GM21515 (cell line): ENCODE measurements around the gene PPP3CA.
"Not testable (repeated sequence)": the region's sequence is repeated elsewhere in the genome, so short reads cannot be mapped to it uniquely, and the experiment has no call there.

ENCODE experiments used
- ATAC-seq: cut with Tn5 transposase; IDR thresholded peaks from one replicate; pipeline ENCODE4 v1.9.1; 2021; ENCODE audit not compliant: unreplicated experiment

The PPP3CA gene

DNA sequence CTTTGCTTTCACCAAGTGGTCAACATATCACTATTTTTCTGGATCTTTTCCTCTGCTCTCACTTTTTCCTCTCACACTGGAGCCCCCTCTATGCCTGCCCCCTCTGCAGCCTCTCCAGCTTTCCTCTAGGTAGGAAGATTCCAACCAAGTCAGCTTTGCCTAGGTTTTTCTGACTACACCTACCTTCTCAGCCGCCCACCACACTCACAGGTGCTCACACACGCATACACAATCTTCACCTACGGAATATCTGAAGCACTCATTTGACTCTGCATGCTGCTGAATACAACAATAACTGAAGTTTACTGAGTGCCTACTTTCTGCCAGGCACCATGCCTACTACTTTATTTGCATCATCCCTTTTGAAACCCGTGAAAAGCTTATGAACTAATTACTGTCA lies 328.0 kb downstream of the PPP3CA start:
- ATAC-seq: no peak

DNA sequence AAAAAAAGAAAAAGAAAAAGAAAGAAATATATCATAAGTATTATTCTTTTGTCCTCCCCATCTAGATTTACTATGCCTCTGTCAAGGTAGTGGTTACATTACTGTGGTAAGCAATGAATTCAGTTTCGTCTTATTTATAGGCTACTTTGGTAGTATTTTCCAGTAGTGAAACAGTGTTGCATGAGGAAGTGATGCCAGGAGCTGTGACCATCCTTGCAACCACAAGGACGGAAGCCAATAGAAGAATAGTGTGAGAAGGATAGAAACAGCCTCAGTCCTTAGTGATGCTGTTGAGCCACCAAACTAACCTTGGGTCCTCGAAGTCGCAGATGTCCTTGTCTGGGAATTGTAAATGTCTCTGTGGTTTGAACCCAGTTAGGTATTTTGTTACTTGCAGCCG lies 328.5 kb downstream of the PPP3CA start:
- peak; percentile 65 for ATAC-seq

DNA sequence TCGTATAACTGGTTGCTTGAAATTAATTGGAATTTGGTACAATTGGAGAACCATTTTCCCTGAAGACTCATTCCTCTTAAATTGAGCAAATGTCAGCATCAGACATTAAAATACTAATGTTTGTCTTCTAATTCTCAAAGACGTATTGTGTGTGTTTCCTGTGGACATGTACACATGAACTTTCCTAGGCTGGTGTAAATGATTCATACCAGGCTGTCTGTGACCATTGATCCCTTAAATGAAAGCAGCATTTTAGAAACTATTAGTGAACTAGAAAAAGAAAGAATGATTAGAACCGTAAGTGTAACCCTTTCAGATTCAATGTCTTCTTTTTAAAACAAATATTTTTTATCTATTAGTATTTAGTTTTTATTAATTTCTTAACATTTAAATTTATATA lies 332.9 kb downstream of the PPP3CA start:
- ATAC-seq: peak; percentile 33

DNA sequence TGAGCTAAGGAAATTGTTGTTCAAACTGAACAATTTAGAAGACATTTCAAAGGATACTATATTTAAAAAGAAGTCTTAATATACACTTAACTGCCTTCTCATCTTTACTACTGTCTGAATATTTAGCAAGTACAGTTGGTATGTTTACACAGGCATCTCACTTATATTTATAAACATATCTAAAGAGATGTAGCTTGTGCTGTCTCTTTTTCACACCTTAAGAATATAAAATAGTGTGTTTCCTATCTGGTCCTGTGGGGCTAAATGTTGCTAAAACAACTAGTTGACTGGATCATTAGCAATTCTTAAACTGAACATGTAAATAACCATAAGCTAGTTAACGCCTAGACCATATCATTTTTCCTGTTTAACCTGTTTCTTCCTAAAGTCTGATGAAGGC lies 336.3 kb downstream of the PPP3CA start:
- no peak for ATAC-seq

DNA sequence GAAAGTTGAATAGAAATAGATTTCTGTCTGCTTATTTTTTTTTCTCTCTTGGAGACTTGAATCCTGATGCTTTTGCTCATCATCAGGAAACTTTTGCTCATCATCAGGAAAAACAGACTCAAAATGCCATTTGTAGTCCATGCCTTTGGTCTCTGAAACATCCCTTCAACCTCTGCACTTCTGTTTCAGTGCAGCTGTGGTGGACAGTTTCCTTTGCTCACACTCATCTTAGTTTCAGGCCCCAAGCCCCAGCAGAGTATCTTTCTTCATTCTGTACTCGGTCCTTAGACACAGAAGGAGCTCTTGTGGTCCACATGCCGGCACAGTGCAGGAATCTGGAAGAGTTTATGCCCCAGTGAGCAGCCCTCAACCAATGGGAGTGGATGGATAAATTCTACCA lies 337.9 kb downstream of the PPP3CA start:
- peak; percentile 82 for ATAC-seq

DNA sequence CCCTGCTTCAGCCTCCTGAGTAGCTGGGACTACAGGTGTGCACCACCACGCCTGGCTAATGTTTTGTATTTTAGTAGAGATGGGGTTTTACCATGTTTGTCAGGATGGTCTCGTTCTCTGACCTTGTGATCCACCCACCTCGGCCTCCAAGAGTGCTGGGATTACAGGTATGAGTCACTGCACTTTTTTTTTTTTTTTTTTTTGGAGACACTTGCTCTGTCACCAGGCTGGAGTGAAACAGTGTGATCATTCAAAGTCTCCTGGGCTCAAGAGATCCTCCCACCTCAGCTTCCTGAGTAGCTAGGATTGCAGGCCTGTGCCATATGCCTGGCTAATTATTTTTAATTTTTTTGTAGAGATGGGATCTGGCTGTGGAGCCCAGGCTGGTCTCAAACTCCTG lies 338.8 kb downstream of the PPP3CA start:
- no peak for ATAC-seq

DNA sequence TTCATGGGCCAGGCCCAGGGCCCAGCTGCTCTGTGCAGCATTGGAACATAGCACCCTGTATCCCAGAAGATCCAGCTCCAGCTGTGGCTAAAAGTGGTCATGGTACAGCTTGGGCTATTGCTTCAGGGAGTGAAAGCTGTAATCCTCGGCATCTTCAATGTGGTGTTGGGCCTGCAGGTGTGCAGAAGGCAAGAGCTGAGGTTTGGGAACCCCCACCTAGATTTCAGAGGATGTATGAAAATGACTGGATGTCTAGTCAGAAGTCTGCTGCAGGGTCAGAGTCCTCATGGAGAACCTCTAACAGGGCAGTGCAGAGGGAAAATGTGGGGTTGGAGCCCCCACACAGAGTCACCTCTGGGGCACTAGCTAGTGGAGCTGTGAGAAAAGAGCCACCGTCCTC lies 341.7 kb downstream of the PPP3CA start:
- ATAC-seq: peak; percentile 39

DNA sequence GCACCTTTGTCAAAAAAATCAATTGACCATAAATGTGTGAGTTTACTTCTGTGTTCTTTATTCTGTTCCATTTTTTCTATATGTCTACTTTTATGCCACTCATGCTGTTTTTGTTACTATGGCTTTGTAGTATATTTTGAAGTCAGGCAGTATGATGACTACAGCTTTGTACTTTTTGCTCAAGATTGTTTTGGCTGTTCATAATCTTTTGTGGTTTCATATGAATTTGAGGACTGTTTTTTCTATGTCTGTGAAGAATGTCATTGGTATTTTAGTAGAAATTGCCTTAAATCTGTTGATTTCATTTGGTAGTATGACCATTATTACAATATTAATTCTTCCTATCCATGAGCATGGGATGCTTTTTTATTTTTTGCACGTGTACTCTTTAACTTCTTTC lies 346.8 kb downstream of the PPP3CA start:
- no peak for ATAC-seq

DNA sequence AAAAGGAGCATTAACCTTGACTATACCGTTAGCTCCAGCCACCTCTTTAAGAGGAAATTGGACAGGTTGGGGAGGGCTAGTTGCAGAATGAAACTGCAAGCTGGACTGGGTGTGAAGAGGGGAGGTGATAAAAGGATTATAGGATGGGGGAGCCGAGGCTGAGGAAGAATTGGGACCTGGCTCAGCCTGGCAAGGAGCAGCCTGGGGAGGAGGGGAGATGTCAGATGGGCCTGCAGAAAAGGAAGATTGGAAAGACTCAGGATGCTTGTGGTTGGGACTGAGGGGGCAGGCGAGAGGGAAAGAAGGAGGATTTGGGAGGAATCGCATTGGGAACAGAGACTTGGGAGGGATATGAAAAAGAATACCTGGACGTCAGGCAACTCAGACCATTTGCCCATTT lies 351.7 kb downstream of the PPP3CA start:
- no peak for ATAC-seq

DNA sequence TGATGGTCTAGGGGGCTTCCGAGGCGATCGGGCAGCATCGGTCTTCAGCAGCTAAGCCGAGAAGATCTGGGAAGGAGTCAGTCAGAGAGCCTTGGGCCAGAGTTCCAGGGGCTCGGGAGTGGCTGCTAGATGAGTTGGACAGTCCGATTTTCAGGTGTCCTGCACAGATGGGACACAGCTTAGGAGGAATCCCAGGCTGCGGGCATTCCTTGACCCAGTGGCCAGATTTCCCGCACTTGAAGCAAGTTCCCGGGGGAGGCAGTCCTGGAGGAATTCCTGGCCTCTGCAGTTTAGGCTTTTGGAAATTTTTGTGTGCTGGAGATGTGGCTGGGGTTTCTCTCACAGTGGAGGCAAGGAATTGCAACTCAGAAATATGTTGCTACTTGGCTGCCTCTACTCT lies 352.3 kb downstream of the PPP3CA start:
- ATAC-seq: not testable (repeated sequence)

DNA sequence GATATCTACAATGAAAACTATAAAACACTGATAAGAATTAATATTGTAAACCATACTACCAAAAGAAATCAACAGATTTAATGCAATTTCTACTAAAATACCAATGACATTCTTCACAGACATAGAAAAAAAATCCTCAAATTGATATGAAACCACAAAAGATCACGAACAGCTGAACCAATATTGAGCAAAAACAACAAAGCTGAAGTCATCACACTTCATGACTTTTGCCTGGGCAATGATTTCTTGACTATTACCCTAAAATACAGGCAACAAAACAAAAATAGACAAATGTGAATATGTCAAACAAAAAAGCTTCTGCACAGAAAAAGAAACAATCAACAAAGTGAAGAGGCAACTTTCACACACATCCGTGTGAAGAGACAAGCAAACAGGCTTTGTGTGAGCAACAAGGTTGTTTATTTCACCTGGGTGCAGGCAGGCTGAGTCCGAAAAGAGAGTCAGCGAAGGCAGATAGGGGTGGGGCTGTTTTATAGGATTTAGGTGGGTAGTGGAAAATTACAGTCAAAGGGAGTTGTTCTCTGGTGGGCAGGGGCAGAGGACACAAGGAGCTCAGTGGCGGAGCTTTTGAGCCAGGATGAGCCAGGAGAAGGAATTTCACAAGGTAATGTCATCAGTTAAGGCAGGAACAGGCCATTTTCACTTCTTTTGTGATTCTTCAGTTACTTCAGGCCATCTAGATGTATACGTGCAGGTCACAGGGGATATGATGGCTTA lies 355.8 kb downstream of the PPP3CA start:
- ATAC-seq: not testable (repeated sequence)

DNA sequence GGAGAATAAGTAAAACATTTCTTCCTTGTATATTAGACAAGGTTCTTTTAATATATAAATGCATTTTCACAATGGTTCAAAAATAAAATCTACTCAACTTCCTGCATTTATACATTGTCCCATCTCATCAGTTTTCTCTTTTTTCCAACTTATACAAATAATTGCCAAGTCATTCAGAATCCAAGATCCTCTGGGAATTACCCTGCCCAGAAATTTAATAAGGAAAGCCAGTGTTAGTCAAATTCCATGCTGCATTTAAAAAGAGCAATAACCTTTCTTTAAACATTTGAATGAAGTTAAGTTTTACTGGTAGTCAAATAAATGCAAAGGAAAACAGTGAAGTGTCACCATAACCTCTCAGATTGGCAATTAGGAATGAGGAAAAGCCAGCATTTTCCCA lies 357.9 kb downstream of the PPP3CA start:
- ATAC-seq: no peak

DNA sequence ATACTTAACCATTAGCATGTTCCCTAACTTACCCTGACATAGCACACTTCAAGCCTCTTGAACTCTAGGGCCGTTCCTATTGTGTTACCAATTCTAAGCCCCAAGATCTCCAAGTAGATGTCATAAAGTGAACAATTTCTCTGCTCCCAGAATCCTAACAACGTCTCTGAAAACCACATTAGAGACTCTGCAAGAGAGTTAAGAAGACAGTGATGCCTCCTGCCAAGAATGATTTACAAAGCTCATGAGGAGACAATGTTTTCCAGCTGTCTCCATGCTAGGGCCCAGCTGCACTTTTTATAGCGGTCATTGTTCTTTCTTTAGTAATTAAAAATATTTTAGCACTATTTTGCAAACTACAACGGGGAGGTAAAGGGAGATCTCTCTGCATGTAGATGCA lies 358.4 kb downstream of the PPP3CA start:
- ATAC-seq: no peak

DNA sequence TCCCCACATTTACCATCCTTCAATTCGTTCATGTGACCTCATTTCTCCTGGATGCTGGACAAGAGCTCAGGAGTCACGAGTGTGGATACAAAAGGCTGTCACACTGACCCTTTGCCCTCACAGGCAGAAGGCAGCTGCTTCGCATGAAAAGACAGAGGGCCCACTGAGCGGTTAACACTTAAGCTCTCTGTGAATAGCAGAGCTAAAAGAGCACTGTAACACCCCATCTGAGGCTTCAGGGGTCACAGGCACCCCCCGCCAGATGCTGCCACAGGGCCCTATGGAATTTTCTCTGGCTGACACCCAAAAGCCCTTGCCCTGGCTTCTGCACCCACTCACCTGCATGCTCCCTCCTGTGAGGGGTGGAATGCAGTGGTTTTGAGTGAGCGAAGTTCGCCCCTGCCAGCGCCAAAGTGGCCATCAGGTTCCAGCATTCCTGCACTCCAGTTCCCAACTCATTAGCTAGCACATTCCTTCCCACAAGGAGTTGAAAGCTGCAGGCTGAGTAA lies 360.9 kb downstream of the PPP3CA start:
- no peak for ATAC-seq

DNA sequence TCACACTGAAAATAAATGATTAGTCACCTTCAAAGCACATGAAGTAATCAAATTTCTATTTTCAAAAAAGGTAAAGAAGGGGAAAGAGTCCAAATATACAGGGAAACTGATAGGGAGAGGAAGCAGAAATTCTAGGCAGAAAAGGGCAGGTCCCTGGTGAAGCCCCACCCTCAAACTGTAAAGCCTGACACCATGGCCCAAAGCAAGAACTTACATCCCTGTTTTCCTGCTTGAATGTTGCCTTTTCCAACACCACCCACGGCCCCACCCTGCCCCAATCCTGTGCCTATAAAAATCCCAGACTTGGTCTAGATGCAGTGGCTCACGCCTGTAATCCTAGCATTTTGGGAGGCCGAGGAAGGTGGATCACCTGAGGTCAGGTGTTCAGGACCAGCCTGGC lies 361.8 kb downstream of the PPP3CA start:
- no peak for ATAC-seq

DNA sequence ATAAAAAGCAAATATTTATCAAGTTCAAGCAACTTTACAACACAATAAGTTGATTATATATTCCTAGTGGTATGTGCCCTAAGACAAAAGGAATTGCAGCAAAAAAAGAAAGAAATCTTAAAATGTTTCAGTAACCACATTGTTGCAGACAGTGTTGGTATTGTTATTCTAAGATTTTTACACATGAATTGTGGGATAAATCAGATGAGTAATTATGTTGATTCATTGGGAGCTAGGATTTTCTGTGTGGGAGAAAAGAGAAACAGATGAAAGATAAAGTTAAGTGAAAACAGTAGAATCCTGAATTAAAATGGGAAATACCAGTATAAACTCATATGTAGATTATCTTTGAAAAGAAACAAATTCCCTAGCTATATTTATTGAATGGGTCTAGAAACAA lies 362.4 kb downstream of the PPP3CA start:
- ATAC-seq: no peak

DNA sequence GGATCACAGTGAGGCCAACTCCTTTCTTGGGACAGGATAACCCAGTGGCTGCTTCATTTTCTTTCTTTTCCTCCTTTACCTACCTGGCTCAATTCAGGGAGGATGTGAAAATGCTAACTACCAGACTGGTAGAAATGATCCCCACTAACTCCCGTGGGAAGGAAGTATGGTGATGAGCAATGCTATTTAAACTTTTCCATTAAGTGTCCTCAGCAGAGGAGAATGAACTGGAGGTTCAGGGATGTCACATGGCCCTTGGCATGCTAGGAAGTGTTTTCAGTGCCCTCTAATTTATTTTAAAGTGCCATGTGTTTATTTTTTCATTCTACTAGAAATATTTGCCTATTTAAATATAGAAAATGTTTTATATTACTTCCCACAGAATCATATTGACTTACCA lies 363.9 kb downstream of the PPP3CA start:
- no peak for ATAC-seq

DNA sequence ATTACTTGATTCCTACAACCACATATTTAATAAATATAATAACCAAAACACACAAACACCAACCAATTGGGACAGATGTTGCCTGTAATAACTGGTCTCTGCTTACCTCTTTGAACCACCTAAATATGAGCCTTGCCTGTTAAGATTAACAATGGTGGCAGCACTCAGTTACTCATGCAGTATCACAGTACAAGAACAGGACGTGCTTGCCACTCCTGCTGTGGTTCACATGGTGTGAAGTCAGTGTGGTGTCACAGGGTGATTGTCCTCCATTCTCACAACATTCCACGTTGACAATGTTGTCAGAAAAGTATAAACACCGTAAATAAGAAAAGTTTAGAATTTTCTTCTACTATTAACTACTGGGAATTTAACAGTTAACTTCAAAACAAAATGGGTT lies 365.0 kb downstream of the PPP3CA start:
- no peak for ATAC-seq

DNA sequence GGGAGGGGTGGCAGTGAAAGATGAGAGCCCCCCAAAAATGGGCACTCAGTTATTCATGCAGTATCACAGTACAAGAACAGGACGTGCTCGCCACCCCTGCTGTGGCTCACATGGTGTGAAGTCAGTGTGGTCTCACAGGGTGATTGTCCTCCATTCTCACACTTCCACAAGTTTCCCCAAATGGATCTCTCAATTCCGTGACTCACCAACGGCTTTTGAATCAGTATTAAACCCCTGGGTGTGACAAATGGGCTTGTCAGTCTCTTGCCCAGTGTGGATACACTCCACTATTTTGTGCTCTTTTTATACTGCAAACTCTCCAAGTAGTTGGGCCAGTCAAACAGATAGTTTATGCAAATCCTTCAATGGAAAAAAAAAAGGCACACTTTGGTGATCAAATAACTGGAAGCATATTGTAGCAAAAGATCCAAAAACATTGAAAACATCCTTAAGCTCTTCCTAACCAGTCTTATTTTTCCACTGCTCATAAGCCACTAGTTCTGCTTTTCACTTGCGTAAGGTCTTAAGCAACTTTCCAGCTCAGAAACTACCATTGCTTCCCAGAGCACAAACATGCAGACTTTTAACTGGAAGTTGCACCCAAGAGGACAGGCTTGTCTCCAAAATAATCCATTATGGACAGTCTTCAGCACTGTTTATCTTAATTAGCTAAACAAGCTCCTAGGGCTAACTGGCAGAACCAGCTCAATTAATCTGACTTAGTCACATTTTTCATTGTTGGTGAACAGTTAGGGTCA lies 365.7 kb downstream of the PPP3CA start:
- no peak for ATAC-seq

DNA sequence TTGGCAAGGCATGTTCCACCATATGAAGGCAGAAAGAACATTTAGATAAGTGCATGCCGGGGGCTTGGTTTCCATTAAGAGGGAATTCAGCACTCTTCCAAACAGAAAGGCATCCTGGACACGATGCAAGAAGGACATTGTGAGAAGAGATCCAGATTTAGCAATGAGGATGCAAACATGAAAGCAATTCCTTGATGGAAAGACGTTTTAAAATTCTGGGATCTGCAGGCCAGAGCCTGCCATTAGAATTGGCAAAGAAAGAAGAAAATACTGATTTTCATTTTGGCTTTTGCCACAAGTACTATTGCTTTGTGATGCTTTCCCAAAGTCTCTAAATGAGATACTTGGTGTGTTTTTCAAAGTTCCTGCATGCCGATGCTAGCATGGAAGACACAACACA lies 367.6 kb downstream of the PPP3CA start:
- no peak for ATAC-seq

DNA sequence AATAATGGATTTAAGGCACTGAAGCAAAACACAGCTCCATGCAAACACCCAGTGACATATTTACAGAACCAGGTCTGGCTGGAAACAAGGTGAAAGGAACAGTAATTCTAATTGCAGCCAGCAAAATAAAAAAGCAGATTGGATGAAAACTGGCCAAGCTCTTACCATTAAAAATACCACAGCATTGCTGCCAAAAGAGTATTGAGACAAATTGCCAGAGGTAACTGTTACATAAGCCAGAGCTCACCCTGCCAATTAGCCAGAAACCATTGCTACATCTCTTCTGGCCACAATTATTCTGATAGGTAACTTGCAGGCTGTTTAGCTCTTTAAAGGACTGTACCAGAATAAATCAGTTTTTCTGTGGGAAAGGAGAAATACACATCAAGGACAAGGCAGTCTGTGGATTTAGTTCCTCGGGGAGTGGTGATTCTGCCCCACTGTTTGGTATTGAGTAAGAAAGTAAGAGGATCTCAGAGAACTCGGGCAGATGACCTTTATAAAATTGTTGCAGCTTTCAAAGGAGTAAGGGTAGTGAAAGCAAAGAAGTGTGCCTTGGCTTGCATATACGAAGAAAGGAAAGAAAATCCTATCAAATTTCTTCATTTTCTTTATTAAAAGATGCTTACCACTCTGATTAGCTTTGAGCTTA lies 369.5 kb downstream of the PPP3CA start:
- ATAC-seq: no peak

DNA sequence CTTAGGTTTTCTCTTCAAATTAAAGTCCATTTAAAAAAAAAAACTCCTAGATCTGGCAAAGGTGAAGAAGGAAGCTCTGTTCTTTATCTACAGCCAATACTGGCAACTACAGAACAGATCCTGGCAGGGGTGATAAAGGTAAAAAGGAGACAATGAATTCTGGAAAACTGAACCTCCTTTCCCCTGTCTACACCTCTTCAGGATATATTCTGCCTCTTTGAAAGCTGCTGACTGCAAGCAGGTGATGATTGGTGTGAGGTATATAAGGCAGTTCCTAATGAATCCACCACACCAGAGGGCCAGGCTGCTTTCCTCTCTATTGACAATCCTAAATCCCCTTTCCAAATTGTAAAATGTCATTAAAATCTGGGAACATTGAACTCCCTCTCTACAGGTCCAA lies 370.1 kb downstream of the PPP3CA start:
- no peak for ATAC-seq
